ENCODE measurements around the gene SCAF4.
"Not testable (repeated sequence)": the region's sequence is repeated elsewhere in the genome, so short reads cannot be mapped to it uniquely, and the experiment has no call there.

The SCAF4 gene, protein sequence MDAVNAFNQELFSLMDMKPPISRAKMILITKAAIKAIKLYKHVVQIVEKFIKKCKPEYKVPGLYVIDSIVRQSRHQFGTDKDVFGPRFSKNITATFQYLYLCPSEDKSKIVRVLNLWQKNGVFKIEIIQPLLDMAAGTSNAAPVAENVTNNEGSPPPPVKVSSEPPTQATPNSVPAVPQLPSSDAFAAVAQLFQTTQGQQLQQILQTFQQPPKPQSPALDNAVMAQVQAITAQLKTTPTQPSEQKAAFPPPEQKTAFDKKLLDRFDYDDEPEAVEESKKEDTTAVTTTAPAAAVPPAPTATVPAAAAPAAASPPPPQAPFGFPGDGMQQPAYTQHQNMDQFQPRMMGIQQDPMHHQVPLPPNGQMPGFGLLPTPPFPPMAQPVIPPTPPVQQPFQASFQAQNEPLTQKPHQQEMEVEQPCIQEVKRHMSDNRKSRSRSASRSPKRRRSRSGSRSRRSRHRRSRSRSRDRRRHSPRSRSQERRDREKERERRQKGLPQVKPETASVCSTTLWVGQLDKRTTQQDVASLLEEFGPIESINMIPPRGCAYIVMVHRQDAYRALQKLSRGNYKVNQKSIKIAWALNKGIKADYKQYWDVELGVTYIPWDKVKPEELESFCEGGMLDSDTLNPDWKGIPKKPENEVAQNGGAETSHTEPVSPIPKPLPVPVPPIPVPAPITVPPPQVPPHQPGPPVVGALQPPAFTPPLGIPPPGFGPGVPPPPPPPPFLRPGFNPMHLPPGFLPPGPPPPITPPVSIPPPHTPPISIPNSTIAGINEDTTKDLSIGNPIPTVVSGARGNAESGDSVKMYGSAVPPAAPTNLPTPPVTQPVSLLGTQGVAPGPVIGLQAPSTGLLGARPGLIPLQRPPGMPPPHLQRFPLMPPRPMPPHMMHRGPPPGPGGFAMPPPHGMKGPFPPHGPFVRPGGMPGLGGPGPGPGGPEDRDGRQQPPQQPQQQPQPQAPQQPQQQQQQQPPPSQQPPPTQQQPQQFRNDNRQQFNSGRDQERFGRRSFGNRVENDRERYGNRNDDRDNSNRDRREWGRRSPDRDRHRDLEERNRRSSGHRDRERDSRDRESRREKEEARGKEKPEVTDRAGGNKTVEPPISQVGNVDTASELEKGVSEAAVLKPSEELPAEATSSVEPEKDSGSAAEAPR

DNA sequence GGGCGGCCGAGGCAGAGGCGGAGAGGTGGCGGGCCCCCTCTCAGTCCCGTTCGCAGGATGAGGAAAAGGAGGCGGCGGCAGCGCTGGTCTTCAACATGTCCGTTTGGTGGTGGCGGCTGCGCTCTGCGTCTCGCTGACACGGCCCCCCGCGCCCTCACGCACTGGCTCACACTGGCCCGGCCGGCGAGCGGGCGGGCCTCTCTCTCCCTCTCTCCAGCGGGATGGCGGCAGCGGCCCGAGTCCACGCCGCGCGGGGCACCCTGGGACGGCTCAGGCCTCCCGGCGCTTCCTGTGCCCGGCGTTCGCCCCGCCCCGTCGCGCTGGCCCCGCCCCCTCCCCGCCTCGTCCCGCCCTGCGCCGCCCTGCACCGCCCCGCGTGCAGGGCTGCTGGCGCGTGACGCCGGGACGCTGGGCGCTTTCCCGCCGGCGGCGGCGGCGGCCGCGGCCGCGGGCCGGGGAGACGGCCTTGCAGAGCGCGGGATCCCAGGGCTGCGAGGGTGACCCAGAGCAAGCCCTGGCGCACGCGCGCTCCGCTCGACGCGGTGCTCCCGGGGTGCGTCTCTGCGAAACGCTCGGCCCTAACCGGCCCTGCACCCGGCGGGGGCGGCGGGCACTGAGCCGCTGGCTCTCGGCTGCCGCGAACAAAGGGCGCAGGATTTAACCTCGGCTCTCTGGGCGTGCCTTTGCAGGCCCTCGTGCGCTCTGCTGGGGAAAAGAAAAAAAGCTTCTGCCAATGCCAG lies at the start of gene SCAF4:
Gene SCAF4, minus strand, starts transcription at position 262 of the 740 bp plus-strand sequence. CDS start 426 bp downstream, outside the sequence.
- peak; percentile 40 for DNase-seq

DNA sequence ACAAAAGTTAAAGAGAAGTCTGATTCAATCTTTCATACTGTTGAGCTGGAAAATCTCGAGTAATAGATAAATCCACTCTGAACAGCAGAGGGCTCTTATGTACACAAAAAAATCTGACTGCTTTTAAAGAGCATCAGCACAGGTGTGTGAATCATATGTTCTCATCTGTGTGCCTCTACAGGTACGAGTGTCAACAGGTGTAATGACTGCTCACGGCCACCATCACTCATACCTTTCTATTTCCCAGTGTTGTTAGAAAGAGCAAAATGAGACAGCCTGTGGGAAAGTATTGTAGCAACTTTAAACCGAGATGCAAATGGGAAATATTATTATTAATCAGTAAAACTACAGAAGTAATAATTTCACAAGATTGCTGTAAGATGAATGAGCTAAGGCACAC lies 49.0 kb upstream of the SCAF4 start:
- DNase-seq, result no peak

DNA sequence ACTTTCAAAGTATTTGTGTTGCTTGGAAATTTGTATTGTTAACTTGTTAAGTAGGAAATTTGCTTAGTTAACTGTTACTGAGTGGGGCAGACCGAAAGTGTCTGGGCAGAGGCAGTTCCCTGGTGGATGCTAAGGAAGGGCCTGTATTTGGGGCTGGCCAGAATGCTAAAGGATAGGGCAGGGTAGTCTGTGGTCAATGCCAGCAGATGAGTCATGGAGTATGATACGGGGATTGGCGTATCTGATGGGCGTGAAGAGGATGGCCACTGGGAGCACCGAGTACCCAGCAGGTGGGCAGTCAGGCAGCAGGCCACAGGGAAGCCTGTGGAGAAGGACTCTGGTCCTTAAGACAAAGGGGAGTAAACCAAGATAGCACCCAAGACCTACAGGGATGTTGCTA lies 46.6 kb upstream of the SCAF4 start:
- DNase-seq, result no peak

DNA sequence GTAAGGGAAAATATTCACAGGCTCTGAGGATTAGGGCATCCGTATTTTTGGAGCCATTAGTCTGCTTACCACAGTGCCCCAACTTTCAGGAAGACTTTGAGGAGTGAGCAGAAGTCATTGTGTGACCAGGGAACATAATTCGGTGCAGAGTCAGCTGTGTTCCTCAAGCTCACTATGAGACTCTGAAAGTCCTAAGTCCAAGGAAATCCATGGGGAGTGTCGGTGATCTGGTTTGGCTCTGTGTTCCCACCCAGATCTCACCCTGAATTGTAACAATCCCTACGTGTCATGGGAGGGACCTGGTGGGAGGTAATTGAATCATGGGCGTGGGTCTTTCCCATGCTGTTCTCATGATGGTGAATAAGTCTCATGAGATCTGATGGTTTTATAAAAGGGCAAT lies 45.9 kb upstream of the SCAF4 start:
- no peak for DNase-seq

DNA sequence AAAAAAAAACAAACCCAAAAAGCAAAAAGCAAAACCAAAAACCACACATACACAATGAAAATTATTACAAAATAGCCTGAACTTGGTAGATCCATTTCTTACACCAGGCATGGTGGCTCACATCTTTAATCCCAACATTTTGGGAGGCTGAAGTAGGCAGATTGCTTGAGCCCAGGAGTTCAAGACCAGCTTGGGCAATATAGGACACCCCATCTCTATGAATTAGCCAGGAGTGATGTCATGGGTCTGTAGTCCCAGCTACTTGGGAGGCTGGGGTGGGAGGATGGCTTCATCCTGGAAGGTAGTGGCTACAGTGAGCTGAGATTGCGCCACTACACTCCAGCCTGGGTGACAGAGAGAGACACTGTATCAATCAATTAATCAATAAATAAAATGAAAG lies 42.1 kb upstream of the SCAF4 start:
- DNase-seq, result no peak

DNA sequence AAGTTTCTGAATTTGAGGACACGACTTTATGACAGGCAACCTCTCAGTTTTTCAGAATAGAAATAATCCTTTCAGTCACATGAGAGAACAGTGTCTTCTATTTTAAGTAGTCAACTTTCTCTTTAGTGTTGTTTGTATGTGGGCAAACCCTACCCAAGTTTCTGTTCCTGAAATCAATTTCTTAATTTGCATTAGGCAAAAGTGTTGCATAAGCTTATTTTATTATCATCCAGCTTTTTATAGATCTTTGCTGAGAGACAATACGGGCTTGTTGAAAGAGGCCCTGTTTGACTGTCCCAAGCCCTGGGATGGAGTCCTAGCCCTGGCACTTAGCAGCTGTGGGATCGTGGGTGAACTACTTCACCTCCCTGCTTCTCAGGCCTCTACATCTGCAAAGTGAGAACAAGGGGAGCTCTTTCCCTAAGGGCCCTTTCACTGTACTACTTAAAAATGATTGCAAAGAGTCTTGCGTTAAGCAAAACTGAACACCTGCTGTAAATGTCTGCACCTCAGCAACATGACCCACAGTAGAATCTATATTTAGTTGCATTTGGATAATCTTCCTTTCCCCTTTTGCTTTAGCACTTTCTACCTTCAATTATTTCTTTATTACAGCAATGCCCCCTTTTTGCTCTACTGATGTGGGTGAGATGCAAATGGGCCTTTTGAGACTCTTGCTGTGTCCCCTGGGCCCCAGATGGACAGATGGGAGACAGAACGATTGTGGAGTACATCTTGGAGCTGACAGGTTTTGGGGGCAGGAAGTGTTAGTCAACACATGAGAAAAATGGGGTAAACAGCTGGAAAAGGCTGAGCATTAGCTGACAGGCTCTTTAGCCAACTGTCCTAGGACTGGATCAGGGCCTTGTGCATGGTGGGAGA lies 41.0 kb upstream of the SCAF4 start:
- DNase-seq, result no peak

DNA sequence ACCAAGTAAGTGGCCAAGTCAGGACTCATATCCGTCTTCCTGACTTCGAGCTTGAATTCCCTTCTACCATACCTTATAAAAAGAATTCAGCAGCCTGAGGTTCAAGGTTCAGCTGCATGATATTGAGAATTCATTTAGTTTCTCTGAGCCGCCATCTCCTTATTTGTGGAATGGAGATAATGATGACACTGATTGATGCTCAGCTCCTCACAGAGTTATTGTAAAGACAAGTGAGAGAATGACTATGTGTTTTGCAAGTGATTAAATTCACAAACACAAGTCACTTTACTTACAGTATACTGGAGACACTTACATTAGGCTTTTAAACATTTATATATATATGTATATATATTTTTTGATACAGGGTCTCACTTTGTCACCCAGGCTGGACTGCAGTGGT lies 39.8 kb upstream of the SCAF4 start:
- no peak for DNase-seq

DNA sequence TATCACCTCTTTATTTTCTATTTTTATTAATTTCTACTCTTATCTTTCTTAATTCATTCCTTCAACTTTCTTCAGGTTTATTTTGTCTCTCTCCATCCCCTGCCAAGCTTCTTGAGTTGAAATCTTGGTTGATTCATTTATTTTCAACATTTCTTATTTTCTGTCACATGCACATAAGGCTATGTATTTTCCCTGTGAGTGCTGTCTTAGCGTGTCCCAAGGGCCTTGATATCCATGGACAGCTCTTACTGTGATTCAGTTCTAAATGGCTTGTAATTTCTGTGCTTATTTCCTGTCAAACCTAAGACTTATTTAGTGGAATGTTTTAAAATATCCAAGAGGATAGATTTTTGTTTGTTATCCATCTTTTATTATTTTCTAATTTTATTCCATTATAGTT lies 36.8 kb upstream of the SCAF4 start:
- DNase-seq, result no peak

DNA sequence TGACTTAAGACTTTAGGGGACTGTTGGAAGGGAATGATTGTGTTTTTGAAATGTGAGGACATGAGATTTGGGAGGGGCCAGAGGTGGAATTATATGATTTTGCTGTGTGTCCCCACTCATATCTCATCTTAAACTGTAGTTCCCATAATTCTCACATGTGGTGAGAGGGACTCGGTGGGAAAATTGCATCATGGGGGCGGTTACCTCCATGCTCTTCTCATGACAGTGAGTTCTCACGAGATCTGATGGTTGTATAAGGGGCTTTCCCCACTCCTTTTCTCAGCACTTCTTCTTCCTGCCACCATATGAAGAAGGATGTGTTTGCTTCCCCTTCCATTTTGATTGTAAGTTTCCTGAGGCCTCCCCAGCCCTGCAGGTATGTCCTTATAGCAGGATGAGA lies 35.0 kb upstream of the SCAF4 start:
- no peak for DNase-seq

DNA sequence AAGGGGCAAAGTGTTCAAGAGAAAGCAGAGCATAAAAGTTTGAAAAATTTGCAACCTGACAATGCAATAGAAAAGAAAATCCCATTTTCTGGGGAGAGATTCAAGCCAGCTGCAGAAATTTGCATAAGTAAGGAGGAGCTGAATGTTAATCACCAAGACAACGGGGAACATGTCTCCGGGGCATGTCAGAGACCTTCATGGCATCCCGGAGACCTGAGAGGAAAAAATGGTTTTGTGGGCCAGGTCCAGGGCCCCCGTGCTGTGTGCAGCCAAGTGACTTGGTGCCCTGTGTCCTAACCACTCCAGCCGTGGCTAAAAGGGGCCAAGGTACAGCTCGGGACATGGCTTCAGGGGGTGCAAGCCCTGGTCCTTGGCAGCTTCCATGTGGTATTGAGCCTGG lies 33.9 kb upstream of the SCAF4 start:
- DNase-seq, result not testable (repeated sequence)

DNA sequence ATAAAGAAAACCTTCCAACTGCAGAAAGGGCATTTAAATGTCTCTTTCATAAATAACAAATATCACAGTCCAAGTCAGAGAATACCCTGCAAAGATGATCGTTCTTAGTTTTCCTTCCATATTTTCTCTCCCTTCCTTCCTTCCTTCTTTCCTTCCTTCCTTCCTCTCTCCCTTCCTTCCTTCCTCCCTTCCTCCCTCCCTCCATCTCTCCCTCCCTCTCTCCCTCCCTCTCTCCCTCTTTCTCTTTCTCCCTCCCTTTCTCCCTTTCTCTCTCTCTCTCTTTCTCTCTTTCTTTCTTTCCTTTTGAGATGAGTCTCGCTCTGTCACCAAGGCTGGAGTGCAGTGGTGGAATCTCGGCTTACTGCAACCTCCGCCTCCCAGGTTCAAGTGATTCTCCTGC lies 29.0 kb upstream of the SCAF4 start:
- DNase-seq, result no peak

DNA sequence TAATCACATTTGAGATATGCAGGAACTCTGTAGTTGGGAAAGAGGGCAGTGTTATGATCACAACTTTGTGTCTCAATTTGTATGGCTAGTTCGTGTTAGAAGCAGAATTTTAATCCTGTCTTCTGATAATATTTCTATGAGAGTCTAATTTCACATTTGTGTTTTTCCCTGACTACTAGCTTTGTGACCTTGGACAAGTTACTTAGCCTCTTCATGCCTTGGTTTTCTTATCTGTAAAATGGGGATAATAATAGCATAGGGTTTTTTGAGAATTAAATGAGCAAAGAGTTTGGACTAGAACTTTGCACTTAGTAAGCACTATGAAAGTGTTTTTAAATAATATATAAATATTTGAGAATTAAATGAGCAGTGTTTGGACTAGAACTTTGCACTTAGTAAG lies 24.9 kb upstream of the SCAF4 start:
- DNase-seq, result no peak

DNA sequence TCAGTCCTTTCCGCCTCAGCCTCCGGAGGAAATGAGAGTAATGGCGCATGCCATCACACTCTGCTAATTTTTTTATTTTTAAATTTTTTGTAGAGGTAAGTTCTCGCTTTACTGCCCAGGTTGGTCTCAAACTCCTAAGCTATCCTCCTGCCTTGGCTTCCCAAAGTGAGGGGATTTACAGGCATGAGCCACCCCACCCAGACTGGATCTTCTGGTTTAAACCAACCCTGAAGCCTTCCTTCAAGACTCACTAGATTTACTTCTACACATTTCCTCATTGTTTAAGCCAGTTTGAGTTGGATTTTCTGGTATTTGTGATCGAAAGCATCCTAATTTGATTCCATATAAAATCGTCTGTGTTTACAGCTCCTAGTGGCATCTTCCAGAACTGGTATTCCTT lies 23.1 kb upstream of the SCAF4 start:
- no peak for DNase-seq

DNA sequence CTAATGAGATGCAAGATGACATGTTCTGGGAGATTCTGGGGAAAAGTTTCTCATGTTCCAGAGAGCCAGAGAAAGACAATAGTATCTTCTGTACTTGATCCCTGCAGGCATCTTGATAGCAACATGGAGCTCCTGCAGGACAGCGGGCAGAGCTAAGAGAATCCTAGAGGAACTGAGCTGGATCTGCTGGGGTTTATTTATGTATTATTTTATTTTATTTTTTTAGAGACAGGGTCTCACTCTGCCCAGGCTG lies 22.7 kb upstream of the SCAF4 start:
- DNase-seq, result no peak

DNA sequence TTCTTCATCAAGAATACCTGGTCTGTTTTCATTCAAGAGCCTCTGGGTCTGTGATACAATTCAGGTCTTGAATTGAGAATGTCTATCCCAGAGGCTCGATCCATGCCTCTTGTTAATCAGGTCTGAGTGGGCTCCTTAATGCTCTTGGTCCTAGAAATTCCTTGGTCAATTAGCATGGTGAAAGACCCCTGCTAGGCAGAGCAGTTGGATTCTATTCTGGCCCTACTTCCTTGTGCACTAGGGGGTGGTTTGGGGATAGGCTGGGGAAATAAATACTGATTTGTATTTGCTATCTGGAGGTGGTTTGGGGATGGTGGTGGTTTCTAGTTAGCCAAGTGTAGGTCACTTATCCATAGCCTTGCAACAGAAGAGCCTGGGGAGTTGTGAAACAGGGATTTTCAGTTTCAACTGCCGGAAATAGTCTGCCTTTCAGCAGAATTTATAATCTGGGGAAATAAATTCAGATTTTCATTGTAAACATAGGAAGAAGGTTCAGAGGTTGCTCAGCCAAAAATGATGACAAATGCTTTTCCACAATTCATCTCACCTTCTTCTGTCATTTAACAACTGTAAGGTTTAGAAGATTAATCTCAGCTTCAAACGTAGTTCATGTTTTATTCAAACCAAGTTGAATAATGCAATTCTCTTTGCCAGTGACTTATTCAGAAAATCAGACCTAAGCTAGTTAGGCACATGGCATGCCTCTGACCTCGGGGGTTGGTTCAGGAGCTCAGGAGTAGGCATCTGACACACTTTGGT lies 22.2 kb upstream of the SCAF4 start:
- no peak for DNase-seq

DNA sequence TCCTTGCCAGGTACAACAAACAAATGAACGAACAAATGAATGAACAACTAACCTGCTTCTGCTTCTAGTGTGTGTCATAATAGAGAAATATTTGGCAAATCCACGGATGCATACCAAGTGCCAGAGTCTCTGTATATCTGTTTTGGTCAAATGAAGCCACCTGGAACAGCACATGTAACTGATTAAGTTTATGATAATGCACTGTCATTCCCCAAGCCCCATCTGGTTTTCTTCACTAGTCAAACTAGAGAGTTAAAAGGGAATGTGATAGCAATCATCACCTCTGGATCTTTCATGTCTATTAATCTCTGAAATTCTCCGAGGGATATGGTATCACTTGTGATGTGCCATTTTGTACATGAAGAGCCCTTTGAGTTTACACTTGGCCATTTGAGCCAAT lies 21.0 kb upstream of the SCAF4 start:
- DNase-seq, result no peak

DNA sequence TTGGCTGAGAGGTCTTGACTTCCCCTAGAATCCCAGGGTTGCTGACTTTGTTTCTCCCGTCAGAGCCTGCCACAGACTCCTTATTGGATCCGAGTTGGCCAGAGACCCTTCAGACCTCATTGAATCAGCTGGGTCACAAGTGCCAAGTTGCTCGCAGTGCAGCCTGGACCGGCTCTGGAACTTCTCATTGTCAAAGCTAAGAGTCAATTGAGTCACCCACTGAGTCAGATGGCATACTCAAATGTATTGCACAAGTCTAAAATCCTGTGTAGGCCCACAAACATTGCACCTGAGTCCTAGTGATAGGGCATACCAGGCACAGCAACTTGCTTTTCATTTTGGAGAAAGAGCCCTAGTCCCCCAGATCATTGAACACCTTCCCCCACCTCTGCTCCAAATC lies 20.4 kb upstream of the SCAF4 start:
- DNase-seq, result no peak

DNA sequence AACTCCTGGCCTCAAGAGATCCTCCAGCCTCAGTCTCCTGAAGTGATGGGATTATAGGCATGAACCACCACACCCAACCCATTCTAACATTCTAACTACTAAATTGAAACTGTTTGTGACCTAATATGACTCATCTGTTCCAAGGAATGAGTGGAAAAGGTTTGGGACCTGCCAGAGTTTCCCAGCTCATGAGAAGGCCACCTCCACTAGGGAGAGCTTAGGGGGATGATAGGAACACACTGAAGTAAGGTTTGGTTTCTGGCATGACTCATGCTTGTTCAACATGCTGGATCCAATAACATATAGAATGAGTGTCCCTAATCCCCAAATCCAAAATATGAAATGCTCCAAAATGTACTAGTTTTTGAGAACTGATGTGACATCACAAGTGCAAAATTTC lies 18.9 kb upstream of the SCAF4 start:
- no peak for DNase-seq

DNA sequence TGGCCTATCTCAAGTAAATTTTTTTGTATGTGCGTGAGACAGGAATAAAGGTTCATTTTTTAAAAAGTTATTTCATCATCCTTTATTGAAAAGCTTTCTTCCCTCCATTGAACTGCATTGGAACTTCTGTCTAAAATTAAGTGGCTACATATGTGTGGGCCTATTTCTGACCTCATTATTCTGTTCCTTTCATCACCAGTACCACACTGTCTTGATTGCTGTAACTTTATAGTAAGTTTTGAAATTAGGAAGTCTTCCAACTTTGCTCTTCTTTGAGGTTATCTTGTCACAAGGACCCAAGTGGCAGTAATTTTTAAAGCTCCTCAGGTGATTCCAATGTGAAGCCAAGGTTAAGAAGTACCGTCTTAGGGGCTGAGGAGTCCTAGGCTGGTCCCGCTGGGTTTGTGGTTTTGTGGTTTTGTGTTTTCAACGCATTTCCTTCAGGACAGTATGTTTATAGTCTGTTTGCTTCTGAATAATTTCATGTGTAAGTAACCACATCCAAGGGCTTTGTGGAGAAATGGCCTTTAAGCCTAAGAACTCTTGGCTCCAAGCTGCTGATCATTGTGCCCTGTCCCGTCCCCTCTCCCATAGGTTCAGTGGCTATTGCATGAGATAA lies 12.4 kb upstream of the SCAF4 start:
- DNase-seq, result no peak

DNA sequence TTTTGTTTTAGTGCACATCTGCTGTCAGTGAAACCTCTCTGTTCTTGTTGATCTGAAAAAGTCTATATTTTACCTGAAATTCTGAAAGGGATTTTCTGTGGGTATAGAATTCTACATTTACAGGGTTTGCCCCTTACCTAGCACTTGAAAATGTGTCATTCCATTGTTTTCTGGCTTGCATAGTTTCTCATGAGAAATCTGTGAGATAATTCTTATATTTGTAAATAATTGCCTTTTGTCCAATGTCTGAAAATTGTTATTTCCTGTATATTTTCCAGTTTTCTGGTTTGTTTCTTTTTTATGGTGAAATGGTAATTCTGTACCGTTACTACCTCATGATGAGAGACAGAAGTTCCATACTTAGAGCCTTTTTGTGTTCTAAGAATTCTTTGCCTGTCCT lies 11.8 kb upstream of the SCAF4 start:
- no peak for DNase-seq

DNA sequence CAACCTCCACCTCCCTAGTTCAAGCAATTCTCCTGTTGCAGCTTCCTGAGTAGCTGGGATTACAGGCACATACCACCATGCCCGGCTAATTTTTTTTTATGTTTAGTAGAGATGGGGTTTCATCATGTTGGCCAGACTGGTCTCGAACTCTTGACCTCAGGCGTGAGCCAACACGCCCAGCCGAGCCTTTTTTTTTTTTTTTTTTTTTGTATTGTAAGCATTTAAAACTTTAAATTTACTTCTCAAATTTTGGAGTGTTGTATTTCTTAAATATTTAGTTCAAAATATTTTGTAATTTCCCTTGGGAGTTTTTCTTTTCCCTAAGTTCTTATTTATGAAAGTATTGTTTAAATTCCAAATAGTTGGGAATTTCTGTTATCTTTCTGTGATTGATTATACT lies 9.2 kb upstream of the SCAF4 start:
- no peak for DNase-seq
